Measurements from ENCODE around the gene STX8.

DNA sequence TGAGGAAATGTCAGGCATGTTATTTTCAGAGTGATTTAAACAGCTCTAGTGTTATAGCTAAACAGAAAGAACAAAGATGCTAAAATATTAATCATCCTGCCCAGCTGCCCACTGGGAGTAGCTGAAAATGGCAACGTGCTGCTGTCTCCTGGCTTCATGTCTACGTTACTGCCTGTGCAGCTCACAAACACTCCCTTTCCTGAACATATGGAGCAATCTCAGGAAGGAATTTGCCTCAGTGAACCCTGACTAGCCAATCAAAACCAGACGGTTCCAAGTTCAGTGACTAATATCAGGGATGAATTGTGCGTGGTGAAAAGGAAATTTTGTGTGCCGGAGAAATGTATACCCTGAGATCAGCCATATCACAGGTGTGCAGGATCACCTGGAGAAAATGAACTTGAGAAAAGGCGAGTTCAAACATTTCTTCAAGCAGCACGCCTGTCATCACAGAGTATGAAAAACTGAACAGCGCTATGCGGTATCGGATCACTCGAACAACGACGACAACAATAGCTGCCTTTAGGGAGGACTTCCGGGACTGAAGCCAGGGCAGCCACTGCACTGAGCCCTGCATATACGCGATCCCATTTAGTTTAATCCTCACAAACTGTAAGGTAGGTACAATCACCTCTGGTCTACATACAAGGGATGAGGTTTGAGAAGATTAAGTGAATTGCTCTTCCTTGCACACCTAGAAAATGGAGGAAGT, 110.3 kb downstream of the STX8 start:
- TF ChIP-seq, protein P1, sequence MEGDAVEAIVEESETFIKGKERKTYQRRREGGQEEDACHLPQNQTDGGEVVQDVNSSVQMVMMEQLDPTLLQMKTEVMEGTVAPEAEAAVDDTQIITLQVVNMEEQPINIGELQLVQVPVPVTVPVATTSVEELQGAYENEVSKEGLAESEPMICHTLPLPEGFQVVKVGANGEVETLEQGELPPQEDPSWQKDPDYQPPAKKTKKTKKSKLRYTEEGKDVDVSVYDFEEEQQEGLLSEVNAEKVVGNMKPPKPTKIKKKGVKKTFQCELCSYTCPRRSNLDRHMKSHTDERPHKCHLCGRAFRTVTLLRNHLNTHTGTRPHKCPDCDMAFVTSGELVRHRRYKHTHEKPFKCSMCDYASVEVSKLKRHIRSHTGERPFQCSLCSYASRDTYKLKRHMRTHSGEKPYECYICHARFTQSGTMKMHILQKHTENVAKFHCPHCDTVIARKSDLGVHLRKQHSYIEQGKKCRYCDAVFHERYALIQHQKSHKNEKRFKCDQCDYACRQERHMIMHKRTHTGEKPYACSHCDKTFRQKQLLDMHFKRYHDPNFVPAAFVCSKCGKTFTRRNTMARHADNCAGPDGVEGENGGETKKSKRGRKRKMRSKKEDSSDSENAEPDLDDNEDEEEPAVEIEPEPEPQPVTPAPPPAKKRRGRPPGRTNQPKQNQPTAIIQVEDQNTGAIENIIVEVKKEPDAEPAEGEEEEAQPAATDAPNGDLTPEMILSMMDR (IDR thresholded peaks at IDR 0.05; ENCODE audit: low read depth, low read length, missing input control) = no peak
- TF ChIP-seq EGR1 (IDR thresholded peaks at IDR 0.05; ENCODE audit: low read depth in 2 of 2) (no peak), SP1 (IDR thresholded peaks at IDR 0.05) (no peak)

Data from liver (tissue), 3 donors.